Measurements from ENCODE around the gene TBC1D22A. TPM values are rescaled to one million over a fixed set of nuclear protein-coding genes. Genes with fewer than 3 reads are reported as not detected.

The TBC1D22A gene
- total RNA-seq, 1 donor from 2014 or later = 34.1 TPM

- Histone ChIP-seq H3K36me3 (no peaks in the 10 kb centered on the region), H3K27ac (no peak overlapping the region), H3K27me3 (ENCODE audit: low read depth) (no peaks in the 10 kb centered on the region), H3K4me3 (no peak overlapping the region), H3K9me3 (no peaks in the 10 kb centered on the region), H3K4me1 (no peaks in the 10 kb centered on the region)
- ATAC-seq = no peak
- intact Hi-C loops (cut with DNase I) = no loop called here
- no peak for DNase-seq
- TF ChIP-seq, protein P1, sequence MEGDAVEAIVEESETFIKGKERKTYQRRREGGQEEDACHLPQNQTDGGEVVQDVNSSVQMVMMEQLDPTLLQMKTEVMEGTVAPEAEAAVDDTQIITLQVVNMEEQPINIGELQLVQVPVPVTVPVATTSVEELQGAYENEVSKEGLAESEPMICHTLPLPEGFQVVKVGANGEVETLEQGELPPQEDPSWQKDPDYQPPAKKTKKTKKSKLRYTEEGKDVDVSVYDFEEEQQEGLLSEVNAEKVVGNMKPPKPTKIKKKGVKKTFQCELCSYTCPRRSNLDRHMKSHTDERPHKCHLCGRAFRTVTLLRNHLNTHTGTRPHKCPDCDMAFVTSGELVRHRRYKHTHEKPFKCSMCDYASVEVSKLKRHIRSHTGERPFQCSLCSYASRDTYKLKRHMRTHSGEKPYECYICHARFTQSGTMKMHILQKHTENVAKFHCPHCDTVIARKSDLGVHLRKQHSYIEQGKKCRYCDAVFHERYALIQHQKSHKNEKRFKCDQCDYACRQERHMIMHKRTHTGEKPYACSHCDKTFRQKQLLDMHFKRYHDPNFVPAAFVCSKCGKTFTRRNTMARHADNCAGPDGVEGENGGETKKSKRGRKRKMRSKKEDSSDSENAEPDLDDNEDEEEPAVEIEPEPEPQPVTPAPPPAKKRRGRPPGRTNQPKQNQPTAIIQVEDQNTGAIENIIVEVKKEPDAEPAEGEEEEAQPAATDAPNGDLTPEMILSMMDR (IDR thresholded peaks at IDR 0.05) = no peak
These were observed 437.0 kb downstream of the TBC1D22A start for GRCh38 chr22:47199261-47199978.

DNA sequence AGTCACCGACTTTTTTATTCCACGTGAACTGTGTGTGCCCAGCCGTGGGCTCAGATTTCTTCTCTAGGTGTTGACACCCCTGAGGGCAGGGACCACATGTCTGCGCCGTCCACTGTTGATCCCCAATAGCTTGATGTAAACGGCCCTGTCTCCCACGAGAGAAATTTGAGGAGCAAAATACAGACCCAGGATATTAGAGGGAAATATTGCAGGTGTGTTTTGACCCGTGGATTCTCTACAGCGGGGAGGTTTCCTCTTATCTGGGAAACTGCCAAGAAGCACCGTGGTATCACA, 437.5 kb downstream of the TBC1D22A start:
- H3K4me1 ChIP-seq = no peaks in the 10 kb centered on the region
- TF ChIP-seq, protein P1 (IDR thresholded peaks at IDR 0.05) = no peak
- no peaks in the 10 kb centered on the region for H3K36me3 ChIP-seq
- ATAC-seq (no peak), DNase-seq (no peak)
- H3K9me3 ChIP-seq = no peaks in the 10 kb centered on the region
- H3K27me3 ChIP-seq (ENCODE audit: low read depth) = no peaks in the 10 kb centered on the region
- H3K27ac ChIP-seq = no peak overlapping the region
- no peak overlapping the region for H3K4me3 ChIP-seq
- intact Hi-C loops (cut with DNase I) = no loop called here

- Histone ChIP-seq H3K27ac (no peak overlapping the region), H3K27me3 (ENCODE audit: low read depth) (no peaks in the 10 kb centered on the region), H3K36me3 (no peaks in the 10 kb centered on the region), H3K4me1 (no peaks in the 10 kb centered on the region), H3K9me3 (no peaks in the 10 kb centered on the region), H3K4me3 (no peak overlapping the region)
- no peak for DNase-seq
- no peak for ATAC-seq
- intact Hi-C loops (cut with DNase I) = no loop called here
- TF ChIP-seq, protein P1 (IDR thresholded peaks at IDR 0.05) = no peak
These were observed 438.0 kb downstream of the TBC1D22A start for GRCh38 chr22:47200273-47201051.

GRCh38 chr22:47201186-47201995, 438.9 kb downstream of the TBC1D22A start:
- no peaks in the 10 kb centered on the region for H3K36me3 ChIP-seq
- H3K4me3 ChIP-seq = no peak overlapping the region
- TF ChIP-seq, protein P1 (IDR thresholded peaks at IDR 0.05) = no peak
- H3K4me1 ChIP-seq = no peaks in the 10 kb centered on the region
- H3K27ac ChIP-seq = no peak overlapping the region
- DNase-seq (no peak), ATAC-seq (no peak)
- intact Hi-C loops (cut with DNase I) = no loop called here
- no peaks in the 10 kb centered on the region for H3K9me3 ChIP-seq
- H3K27me3 ChIP-seq (ENCODE audit: low read depth) = no peaks in the 10 kb centered on the region

- Histone ChIP-seq H3K27me3 (ENCODE audit: low read depth) (no peaks in the 10 kb centered on the region), H3K36me3 (no peaks in the 10 kb centered on the region), H3K27ac (no peak overlapping the region), H3K9me3 (no peaks in the 10 kb centered on the region), H3K4me1 (no peaks in the 10 kb centered on the region), H3K4me3 (no peak overlapping the region)
- DNase-seq = no peak
- TF ChIP-seq, protein P1 (IDR thresholded peaks at IDR 0.05) = no peak
- intact Hi-C loops (cut with DNase I) = no loop called here
- no peak for ATAC-seq
These were observed 439.8 kb downstream of the TBC1D22A start for GRCh38 chr22:47201996-47202818.

Data from lower lobe of right lung (tissue), 2 donors.